HCT116 (cell line): Measurements from ENCODE around the gene MCOLN3. TPM values are rescaled to one million over a fixed set of nuclear protein-coding genes. Genes with fewer than 3 reads are reported as not detected.

Experiments used
- ATAC-seq: fragments of 200-7000 bp; cut with Tn5 transposase; 2 replicates; pipeline ENCODE4 v1.9.1; 2020; ENCODE audit warnings: mild to moderate bottlenecking, moderate library complexity
- BruUV-seq: library from RNA; stranded (reverse); fragments of 400-500 nt; replicated peaks from 2 replicates; lab custom pipeline; 2021; lab: Mats Ljungman, UMichigan
- CTCF ChIA-PET: fragments of 300-600 bp; sonication (Branson Sonifier 250); formaldehyde crosslinking; loops from one replicate; lab custom pipeline; 2021; ENCODE audit warnings: antibody characterized with exemption; lab: Charles Lee
- POLR2A ChIA-PET: fragments of 300-600, 350-600 bp; sonication (Branson Sonifier 250); formaldehyde crosslinking; loops from one replicate; lab custom pipeline; 2021; ENCODE audit warnings: antibody characterized with exemption; lab: Charles Lee
- RAD21 ChIA-PET, 2 experiments: fragments of 300-600 bp; sonication (Branson Sonifier 250); formaldehyde crosslinking; loops; one replicate each; lab custom pipeline; 2023; ENCODE audit warnings: low total read pairs in 2 of 2; ENCODE audit not compliant: uncharacterized antibody in 2 of 2, unreplicated experiment in 2 of 2, low non-redundant PET in 1 of 2; lab: Charles Lee
- DNase-seq: peaks from one replicate; pipeline ENCODE4 v3.0.0-alpha.2; 2010; ENCODE audit warnings: low read depth, low spot score
- H2AFZ ChIP-seq: fragments of 200-600 bp; shearing (Covaris generic), sonication (generic); 2 replicates; pipeline ENCODE4 v1.6.1; 2017; ENCODE audit warnings: low read depth, mixed run types, mixed read lengths, antibody characterized with exemption, low read length; ENCODE audit not compliant: poor library complexity, severe bottlenecking
- H3K27ac ChIP-seq: 2 replicates; pipeline ENCODE4 v1.5.1; 2012; ENCODE audit warnings: low read depth, low read length
- H3K27me3 ChIP-seq: fragments of 200-600 bp; sonication (generic); 2 replicates; pipeline ENCODE4 v1.6.1; 2016; ENCODE audit warnings: mixed run types, low read length, mixed read lengths; ENCODE audit not compliant: insufficient read depth
- H3K36me3 ChIP-seq, 2 experiments: fragments of 200-500 bp in 1 of 2; fragments of 200-600 bp in 1 of 2; sonication (Bioruptor generic) in 1 of 2; sonication (generic) in 1 of 2; 2 replicates each; pipeline versions ENCODE4 v1.5.1 to v1.6.1; 2014 to 2016; ENCODE audit warnings: low read length in 2 of 2, inconsistent platforms in 1 of 2, mixed read lengths in 1 of 2, mixed run types in 1 of 2; ENCODE audit not compliant: insufficient read depth in 2 of 2, control insufficient read depth in 1 of 2
- H3K4me1 ChIP-seq, 2 experiments: fragments of 200-600 bp in 1 of 2; sonication (generic) in 1 of 2; 2 replicates each; pipeline versions ENCODE4 v1.5.1 to v1.6.1; 2012 to 2017; ENCODE audit warnings: low read length in 2 of 2, inconsistent platforms in 1 of 2, mild to moderate bottlenecking in 1 of 2, mixed read lengths in 1 of 2, mixed run types in 1 of 2, moderate library complexity in 1 of 2; ENCODE audit not compliant: insufficient read depth in 2 of 2, control insufficient read depth in 1 of 2
- H3K4me2 ChIP-seq: fragments of 200-600 bp; sonication (generic); 2 replicates; pipeline ENCODE4 v1.6.1; 2017; ENCODE audit warnings: mixed run types, low read length, mixed read lengths
- H3K4me3 ChIP-seq, 2 experiments: fragments of 200-600 bp in 1 of 2; sonication (generic) in 1 of 2; replicated peaks in 1 of 2; 2 replicates each; pipeline ENCODE4 v1.5.1; 2011 to 2016; ENCODE audit warnings: low read length in 2 of 2, control low read depth in 1 of 2, low read depth in 1 of 2, mild to moderate bottlenecking in 1 of 2, mixed read lengths in 1 of 2, mixed run types in 1 of 2
- H3K79me2 ChIP-seq: fragments of 200-600 bp; sonication (generic); 2 replicates; pipeline ENCODE4 v1.6.1; 2017; ENCODE audit warnings: mild to moderate bottlenecking, mixed run types, low read length, moderate library complexity, mixed read lengths; ENCODE audit not compliant: insufficient read depth
- H3K9ac ChIP-seq: fragments of 200-600 bp; sonication (generic); 2 replicates; pipeline ENCODE4 v1.6.1; 2016; ENCODE audit warnings: low read length, mixed read lengths
- H3K9me2 ChIP-seq: fragments of 200-600 bp; sonication (generic), shearing (Covaris generic); 2 replicates; pipeline ENCODE4 v1.6.1; 2017; ENCODE audit warnings: mixed run types, mild to moderate bottlenecking, moderate library complexity; ENCODE audit not compliant: insufficient read depth
- H3K9me3 ChIP-seq, 2 experiments: fragments of 200-500 bp in 1 of 2; fragments of 200-600 bp in 1 of 2; sonication (Bioruptor generic) in 1 of 2; sonication (generic) in 1 of 2; 2 replicates each; pipeline ENCODE4 v1.6.1; 2014 to 2017; ENCODE audit warnings: low read length in 2 of 2, mixed read lengths in 2 of 2, inconsistent platforms in 1 of 2, low read depth in 1 of 2, mild to moderate bottlenecking in 1 of 2, mixed run types in 1 of 2, moderate library complexity in 1 of 2; ENCODE audit not compliant: control insufficient read depth in 1 of 2, insufficient read depth in 1 of 2
- H4K20me1 ChIP-seq: fragments of 200-600 bp; sonication (generic), shearing (Covaris generic); 2 replicates; pipeline ENCODE4 v1.6.1; 2017; ENCODE audit warnings: mixed run types, mild to moderate bottlenecking, moderate library complexity; ENCODE audit not compliant: insufficient read depth
- ATF3 ChIP-seq: IDR thresholded peaks from 2 replicates; pipeline ENCODE4 v1.6.1; 2012
- CTCF ChIP-seq, 3 experiments: fragments of 200-600 bp in 1 of 3; sonication (generic) in 1 of 3; IDR thresholded peaks in 2 of 3; conservative IDR thresholded peaks in 1 of 3; 2 replicates each; pipeline ENCODE4 v1.5.1; 2012 to 2017; ENCODE audit warnings: low read depth in 2 of 3, low read length in 2 of 3, antibody characterized with exemption in 1 of 3, borderline replicate concordance in 1 of 3, control low read depth in 1 of 3, mild to moderate bottlenecking in 1 of 3, mixed read lengths in 1 of 3, mixed run types in 1 of 3, moderate library complexity in 1 of 3; ENCODE audit not compliant: insufficient read depth in 1 of 3
- EGR1 ChIP-seq: IDR thresholded peaks from 2 replicates; pipeline ENCODE4 v1.6.1; 2012; ENCODE audit warnings: low read depth
- ELF1 ChIP-seq: IDR thresholded peaks from 2 replicates; pipeline ENCODE4 v1.6.1; 2012; ENCODE audit warnings: low read depth, borderline replicate concordance
- EZH2 ChIP-seq: fragments of 200-600 bp; sonication (generic); IDR thresholded peaks from 2 replicates; pipeline ENCODE4 v1.6.1; 2017; ENCODE audit warnings: antibody characterized with exemption, mixed run types
- EZH2phosphoT487 ChIP-seq: fragments of 200-600 bp; IDR thresholded peaks from 2 replicates; pipeline ENCODE4 v1.6.1; 2018; ENCODE audit warnings: antibody characterized with exemption, borderline replicate concordance
- FOSL1 ChIP-seq: IDR thresholded peaks from 2 replicates; pipeline ENCODE4 v1.6.1; 2012; ENCODE audit warnings: low read depth
- JUND ChIP-seq: IDR thresholded peaks from 2 replicates; pipeline ENCODE4 v1.6.1; 2012
- MAX ChIP-seq: IDR thresholded peaks from 2 replicates; pipeline ENCODE4 v1.6.1; 2012
- POLR2A ChIP-seq: IDR thresholded peaks from 2 replicates; pipeline ENCODE4 v1.7.0; 2011; ENCODE audit warnings: borderline replicate concordance; ENCODE audit not compliant: insufficient read depth, insufficient read length; ENCODE audit errors: extremely low read depth
- RAD21 ChIP-seq: IDR thresholded peaks from 2 replicates; pipeline ENCODE4 v1.6.1; 2012; ENCODE audit warnings: low read depth, mild to moderate bottlenecking
- REST ChIP-seq: IDR thresholded peaks from 2 replicates; pipeline ENCODE4 v1.6.1; 2012; ENCODE audit warnings: low read depth
- SIN3A ChIP-seq: IDR thresholded peaks from 2 replicates; pipeline ENCODE4 v1.6.1; 2012; ENCODE audit warnings: low read depth
- SP1 ChIP-seq: IDR thresholded peaks from 2 replicates; pipeline ENCODE4 v1.6.1; 2012; ENCODE audit warnings: low read depth
- YY1 ChIP-seq: IDR thresholded peaks from 2 replicates; pipeline ENCODE4 v1.6.1; 2011; ENCODE audit warnings: low read length, low read depth, moderate library complexity, mild to moderate bottlenecking; ENCODE audit not compliant: insufficient replicate concordance; ENCODE audit errors: extremely low read depth
- ZBTB33 ChIP-seq: IDR thresholded peaks from 2 replicates; pipeline ENCODE4 v1.6.1; 2011; ENCODE audit warnings: mild to moderate bottlenecking, low read length, moderate library complexity; ENCODE audit not compliant: insufficient replicate concordance; ENCODE audit errors: extremely low read depth
- ZFX ChIP-seq: fragments of 450-650 bp; IDR thresholded peaks from 2 replicates; pipeline ENCODE4 v1.6.1; 2017
- ZNF274 ChIP-seq: fragments of 200-500 bp; sonication (Bioruptor generic); IDR thresholded peaks from 2 replicates; pipeline ENCODE4 v1.6.1; 2014; ENCODE audit warnings: mild to moderate bottlenecking, low read depth, low read length, inconsistent platforms
- intact Hi-C: fragments of 100-400 bp; cut with micrococcal nuclease; formaldehyde crosslinking; loops from 2 replicates; pipeline ENCODE4 v1.10.0; 2022
- total RNA-seq: library from RNA; stranded (reverse); gene quantifications from one replicate; pipeline ENCODE4 v1.2.1, GENCODE V29; 2021; ENCODE audit not compliant: unreplicated experiment

Gene MCOLN3
- total RNA-seq, 1 experiment from 2014 or later, result 10.7 TPM

GRCh38 chr1:85059563-85059962 is 11.3 kb upstream of the MCOLN3 start:
- ChIA-PET CTCF (no interaction called here), RAD21 (no interaction called here), POLR2A (no interaction called here)
- H3K4me2 ChIP-seq, result no peak overlapping the region
- peaks cover 0 to 17% of the 10 kb centered on the region in 2 experiments; a peak in 3 of 4 replicates for H3K4me1 ChIP-seq
- H3K27ac ChIP-seq, result no peak overlapping the region
- no peaks in the 10 kb centered on the region for H4K20me1 ChIP-seq
- H2AFZ ChIP-seq, result no peak overlapping the region
- no peaks in the 10 kb centered on the region for H3K9me3 ChIP-seq
- no peak overlapping the region for H3K9ac ChIP-seq
- no peak for ATAC-seq
- H3K27me3 ChIP-seq, result no peaks in the 10 kb centered on the region
- no peaks in the 10 kb centered on the region for H3K79me2 ChIP-seq
- no peak for DNase-seq
- H3K36me3 ChIP-seq, result no peaks in the 10 kb centered on the region
- no TSS peak for BruUV-seq
- no peak for TF ChIP-seq CTCF (IDR thresholded peaks at IDR 0.05 in 2 of 3, conservative IDR thresholded peaks at IDR 0.05 in 1 of 3; ENCODE audit: borderline replicate concordance in 1 of 3, insufficient read depth in 1 of 3, low read depth in 2 of 3, low read length in 2 of 3)
- no peak for TF ChIP-seq REST
- no peak for TF ChIP-seq EZH2
- no peak for TF ChIP-seq POLR2A
- no peak for TF ChIP-seq ZFX
- no peak for TF ChIP-seq SIN3A
- TF ChIP-seq YY1, result no peak
- TF ChIP-seq ZNF274, result no peak
- TF ChIP-seq SP1, result no peak
- no peak for TF ChIP-seq ELF1
- no peak for TF ChIP-seq ATF3
- TF ChIP-seq JUND, result no peak
- TF ChIP-seq ZBTB33, result no peak
- TF ChIP-seq MAX, result no peak
- no peak for TF ChIP-seq EGR1
- TF ChIP-seq RAD21, result no peak
- TF ChIP-seq EZH2phosphoT487, result no peak
- TF ChIP-seq FOSL1, result no peak
- TF ChIP-seq, all 23 proteins: peak for 0
- Histone ChIP-seq H3K9me2 (no peaks in the 10 kb centered on the region), H3K4me3 (no peak overlapping the region)
- intact Hi-C loops, result no loop called here
